IPS-11a (cell line): ENCODE results near the gene DLG5.
"Not testable (repeated sequence)": the region's sequence is repeated elsewhere in the genome, so short reads cannot be mapped to it uniquely, and the experiment has no call there.

Source experiments
- H3K4me3 ChIP-seq: one replicate; pipeline ENCODE4 v1.5.1; 2013; ENCODE audit warnings: low read depth, low read length, control low read depth

DLG5 gene

DNA sequence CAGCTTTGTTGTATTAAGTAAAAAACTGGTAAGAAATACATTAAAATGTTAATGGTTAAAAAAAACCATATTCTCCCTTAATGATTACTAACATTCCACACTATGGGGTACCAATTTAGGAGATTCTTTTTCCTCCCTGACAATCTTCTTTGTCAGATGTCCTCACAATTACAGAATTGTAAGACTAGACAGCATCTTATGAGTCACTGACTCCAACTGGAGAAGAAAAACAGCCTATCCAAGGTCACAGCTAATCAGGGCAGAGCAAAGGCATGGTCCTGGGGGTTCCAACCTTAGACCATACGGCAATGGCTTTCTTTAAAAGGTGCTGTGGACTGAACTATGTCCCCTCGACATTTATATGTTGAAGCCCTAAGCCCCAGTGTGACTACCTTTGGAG, 127.6 kb downstream of the DLG5 start:
- H3K4me3 ChIP-seq: no peak overlapping the region

DNA sequence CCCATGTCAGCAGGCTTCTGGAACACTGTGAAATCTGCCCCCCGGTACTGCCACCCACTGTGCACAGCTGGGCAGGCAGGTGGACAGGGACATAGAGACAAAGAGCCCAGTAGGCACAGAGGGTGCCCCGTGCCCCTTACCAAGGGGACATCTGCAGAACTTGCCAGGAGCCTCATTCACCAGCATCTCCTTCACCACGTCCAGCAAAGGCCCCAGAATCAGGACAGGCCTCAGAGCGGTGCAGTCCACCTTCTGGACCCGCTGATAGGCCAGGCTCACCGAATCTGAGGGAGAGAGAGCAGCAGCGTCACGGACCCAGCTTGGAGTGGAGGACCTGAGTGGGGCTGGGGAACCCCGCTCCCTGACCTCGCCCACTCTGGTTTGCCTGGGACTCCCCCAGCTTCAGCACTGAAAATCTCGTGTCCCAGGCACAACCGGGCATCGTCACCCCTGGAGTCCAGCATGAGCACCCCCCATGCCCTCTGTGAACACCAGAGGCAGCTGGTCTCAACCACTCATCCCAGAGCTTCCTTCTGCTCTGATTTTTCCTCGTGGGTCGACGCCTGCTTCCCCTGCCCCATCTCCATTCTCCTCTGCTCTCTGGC, 130.1 kb downstream of the DLG5 start:
- H3K4me3 ChIP-seq: no peak overlapping the region

DNA sequence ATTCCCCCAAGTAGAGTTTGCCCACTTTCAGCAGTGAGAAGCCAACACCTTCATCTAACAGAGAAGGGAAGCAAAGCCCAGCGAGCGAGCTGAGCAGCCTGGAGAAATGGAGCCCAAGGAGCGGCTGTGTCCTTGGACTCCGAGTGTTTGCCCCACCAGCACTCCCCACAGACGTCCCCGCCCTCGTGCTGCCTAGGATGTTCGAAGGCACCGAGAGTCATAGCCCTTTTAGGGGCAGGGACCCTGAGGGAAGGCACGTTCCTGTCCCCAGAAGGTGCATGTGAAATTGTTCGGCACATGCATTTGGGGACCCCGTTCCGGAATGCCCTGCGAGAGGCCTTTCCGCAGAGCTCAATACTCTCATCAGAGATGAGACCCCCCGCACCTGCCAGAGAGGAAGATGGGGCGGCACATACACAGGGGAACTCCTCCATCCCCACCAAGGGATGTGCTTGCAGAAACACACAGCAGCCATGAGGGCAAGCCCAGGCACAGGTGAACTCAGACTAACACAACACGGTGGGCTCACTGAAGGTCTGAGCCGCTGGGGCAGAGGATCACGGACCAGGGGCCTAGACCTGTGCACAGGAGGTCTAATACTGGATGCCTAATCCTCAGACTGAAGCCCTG, 131.0 kb downstream of the DLG5 start:
- H3K4me3 ChIP-seq: no peak overlapping the region

- no peak overlapping the region for H3K4me3 ChIP-seq
These were observed 132.1 kb downstream of the DLG5 start for GRCh38 chr10:77794256-77795142.

DNA sequence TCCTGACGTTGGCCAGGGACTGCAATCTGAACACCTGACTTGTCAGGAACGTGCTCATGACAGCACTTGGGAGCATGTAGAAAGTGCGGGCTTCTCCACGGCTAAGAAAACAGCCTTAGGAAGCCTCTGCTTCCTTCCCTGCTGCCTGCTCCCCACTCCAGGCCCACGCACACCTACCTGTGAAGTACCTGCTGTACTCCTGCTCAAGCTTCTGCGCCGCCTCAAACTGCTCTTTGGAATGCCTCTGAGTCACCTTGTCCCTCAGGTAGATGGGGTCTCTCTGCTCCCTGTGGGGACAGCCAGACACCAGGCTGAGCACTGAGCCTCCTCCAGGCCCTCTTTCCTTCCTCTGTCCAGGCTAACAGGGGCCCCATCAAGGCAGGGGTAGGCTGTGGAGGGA, 132.7 kb downstream of the DLG5 start:
- H3K4me3 ChIP-seq: no peak overlapping the region

DNA sequence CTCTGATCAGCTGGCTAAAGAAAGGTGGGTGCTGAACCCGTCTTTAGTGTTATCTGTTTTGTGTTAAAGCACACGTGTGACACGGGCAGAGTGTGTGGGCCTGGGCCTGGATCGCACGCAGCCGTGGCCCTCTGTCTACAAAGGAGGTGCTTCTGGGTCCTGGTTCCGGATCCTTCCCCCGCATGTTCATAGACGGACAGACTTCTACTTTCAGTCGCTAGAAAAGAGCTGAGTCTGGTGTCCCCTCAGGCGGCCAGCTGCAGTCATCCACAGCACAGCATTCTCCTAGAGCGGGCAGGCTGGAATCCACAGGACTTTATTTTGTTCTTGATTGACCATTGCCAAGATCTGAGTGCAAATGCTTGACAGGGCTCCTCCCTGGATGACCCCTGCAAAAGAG, 134.4 kb downstream of the DLG5 start:
- H3K4me3 ChIP-seq: no peak overlapping the region

GRCh38 chr10:77791506-77791905, 135.0 kb downstream of the DLG5 start:
- H3K4me3 ChIP-seq: no peak overlapping the region

- H3K4me3 ChIP-seq: no peak overlapping the region
These were observed 136.7 kb downstream of the DLG5 start for GRCh38 chr10:77789861-77790260.

DNA sequence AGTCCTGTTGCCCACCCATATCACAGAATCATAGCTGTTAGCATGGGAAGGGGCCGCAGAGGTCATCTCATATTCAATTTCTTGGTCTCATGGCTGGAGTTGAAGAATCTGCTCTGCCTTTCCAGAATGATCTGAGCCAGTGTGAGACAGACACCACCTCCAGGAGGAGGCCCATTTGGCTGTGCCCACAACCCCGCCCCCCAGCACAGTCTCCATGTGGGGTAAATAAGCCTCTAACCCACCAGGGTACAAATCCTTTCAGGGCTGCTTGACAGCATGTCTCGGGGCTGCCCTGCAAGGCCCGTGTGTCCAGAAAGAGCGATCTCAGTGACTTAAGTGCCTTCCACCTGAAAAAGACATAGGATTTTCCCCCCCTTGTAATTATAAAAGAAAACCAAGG, 137.5 kb downstream of the DLG5 start:
- no peak overlapping the region for H3K4me3 ChIP-seq

- no peak overlapping the region for H3K4me3 ChIP-seq
These were observed 138.0 kb downstream of the DLG5 start for GRCh38 chr10:77788496-77789010.

DNA sequence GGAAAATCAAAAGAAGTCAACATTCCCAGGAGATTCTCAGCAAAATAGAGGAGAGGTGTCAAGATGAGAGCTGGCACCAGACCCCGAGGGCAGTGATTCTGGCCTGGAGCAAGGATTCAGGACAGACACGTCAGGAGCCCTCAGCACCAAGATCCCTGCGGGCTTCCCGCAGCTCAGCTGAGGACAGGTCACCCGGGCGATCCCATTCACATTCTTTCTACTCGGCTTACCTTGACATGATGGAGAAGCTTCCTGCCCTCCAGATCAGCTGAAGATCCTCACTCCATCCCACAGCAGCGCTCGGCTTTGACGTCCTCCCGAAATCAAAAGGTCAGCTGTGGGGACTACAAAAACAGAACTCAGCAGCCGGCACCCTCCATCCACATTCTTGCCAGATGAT, 139.1 kb downstream of the DLG5 start:
- no peak overlapping the region for H3K4me3 ChIP-seq

GRCh38 chr10:77784856-77785255, 141.7 kb downstream of the DLG5 start:
- no peak overlapping the region for H3K4me3 ChIP-seq

GRCh38 chr10:77782328-77783061, 144.1 kb downstream of the DLG5 start:
- H3K4me3 ChIP-seq: no peak overlapping the region

DNA sequence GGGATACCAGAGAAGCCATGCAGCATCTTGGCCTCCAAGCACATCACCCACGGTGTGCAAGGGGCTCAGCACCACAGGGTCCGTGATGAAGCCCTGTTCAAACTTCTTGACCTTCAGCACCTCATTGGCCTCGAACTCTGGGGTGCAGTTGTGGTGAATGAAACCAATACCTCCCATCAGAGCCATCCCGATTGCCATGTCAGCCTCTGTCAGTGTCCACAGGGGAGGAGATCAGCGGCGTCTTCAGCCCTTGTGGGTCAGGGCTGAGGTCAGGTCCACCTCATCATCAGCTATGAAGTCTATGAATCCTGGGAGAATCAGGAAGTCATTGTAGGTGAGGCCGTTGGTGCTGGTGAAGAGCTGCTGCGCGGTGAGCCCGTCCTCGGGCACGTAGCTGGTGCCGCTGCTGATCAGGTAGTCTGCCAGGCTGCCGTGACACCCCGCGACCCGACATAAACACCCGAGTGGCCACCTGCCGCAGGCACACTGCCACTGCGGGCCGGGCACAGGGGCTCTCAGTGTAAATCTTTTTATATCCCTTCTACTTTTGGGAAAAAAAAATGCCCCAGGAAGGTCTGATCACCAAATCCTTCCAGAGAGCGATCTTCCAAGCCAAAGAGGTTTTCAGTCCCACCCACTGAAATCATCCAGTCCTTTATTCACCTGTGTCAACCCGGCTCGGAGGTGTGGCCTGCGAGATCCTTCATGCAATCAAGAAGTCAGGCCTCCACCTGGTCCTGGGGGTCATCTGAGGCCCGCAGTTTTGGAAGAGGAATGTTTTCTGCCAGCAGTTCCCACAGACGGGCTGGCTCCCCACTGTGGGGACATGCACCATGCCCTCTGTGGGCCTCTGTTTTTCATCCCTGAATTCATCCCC, 144.9 kb downstream of the DLG5 start:
- H3K4me3 ChIP-seq: no peak overlapping the region

DNA sequence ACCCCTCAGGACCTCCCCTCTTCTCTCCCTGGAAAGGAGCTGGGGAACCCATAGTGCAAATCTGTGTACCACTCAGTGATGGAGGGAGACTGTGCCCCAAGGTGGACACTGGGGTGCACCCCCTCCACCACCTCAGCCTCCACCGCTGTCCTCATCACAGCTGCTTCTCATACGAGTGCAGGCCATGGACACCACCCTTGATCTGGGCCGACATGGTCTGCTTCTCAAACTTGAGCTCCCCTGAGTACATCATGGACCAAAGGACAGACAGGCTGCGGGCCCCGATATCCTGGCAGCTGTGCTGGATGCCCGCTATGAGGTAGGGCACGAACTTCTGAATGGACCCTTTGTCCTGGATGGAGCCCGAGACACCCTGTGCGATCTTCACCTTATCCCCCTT, 146.4 kb downstream of the DLG5 start:
- H3K4me3 ChIP-seq: no peak overlapping the region

DNA sequence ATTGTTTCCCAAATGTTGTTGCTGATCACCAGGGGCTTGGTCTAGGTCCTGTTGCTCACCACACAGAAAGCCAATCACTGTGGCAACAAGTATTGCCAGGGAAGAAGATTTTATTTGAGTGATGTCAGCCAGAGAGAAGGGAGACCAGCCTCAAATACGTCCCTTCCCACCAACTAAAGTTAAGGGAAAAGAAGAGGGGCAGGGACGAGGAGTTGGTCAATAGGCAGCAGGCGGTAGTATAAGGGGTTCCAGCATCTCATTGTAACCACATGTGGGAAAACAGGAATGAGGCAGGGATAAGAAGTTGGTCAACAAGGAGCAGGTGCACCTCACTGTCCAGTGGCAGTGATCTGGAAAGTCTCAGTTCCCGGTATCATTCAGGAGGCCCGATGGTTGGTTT, 150.1 kb downstream of the DLG5 start:
- H3K4me3 ChIP-seq: no peak overlapping the region

DNA sequence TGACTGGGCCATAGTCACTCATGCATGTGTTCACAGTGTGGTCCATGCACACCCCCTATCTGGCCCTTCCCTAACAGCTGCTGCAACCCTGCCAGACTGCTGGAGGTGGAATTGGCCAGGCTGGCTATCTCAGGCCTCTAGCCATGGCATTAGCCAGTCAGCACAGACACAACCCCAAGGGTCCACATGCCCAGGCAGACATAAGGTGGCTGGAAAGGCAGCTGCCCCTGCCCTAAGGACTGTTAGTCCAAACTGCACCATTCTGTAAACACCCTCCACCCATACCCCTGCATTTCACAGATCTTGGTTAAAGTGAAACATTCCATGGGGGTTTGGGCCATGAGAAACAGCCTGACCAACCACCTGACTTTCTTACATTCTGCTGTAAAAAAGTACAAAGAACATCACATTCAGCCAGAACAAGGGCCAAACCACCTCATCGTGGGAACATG, 151.6 kb downstream of the DLG5 start:
- H3K4me3 ChIP-seq: no peak overlapping the region

DNA sequence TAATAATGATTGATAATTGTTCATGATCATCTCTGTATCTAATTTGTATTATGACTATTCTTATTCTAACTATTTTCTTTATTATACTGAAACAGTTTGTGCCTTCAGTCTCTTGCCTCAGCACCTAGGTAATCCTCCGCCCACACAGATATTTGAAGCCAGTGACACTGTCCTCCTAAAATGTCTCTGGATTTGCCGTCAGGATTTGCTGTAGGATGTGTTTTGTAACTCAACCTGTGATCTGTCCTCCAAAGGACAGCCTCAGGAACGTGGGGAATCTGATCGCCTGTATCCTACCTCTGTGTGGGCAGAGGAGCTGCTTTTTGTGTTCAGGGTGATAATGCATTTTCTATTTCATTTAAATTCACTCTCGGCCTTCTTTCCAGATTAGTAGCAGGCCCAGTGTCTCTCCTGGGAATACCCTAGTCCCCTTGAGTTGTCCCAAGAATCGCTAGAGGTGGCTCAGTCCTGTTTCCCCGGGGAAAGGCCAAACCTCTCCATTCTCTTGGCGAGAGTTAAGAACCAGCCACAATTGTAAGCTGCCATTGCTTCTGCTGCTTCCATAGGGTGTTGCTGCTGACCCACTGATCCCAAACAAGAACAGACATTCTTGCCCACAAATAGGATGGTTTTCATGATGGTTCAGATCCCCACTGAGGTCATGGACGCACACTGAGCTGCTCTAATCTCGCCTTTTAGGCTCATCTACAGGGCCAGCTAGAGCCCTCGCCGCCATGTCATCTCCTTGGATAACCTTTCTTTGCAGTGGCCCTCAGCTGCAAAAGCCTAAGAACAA, 152.7 kb downstream of the DLG5 start:
- H3K4me3 ChIP-seq: no peak overlapping the region

DNA sequence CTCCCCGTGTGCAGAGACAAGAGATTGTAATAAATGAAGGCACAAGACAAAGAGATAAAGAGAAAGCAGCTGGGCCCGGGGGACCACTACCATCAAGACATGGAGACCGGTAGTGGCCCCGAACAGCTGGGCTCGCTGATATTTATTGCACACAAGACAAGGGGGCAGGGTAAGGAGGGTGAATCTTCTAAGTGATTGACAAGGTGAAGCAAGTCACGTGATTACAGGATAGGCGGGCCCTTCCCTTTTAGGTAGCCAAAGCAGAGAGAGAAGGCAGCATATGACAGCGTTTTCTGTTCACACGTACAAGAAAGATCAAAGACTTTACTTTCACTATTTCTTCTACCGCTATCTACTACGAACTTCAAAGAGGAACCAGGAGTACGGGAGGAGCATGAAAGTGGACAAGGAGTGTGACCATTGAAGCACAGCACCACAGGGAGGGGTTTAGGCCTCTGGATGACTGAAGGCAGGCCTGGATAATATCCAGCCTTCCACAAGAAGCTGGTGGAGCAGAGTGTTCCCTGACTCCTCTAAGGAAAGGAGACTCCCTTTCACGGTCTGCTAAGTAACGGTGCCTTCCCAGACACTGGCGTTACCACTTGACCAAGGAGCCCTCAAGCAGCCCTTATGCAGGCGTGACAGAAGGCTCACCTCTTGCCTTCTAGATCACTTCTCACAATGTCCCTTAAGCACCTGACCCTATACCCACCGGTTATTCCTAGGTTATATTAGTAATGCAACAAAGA, 153.5 kb downstream of the DLG5 start:
- H3K4me3 ChIP-seq: not testable (repeated sequence)
